Naive thymus-derived CD8-positive, alpha-beta T cell (primary cell): ENCODE data around the gene UGT1A4. TPM values are rescaled to one million over a fixed set of nuclear protein-coding genes. Genes with fewer than 3 reads are reported as not detected.

Experiments
- ATAC-seq, 2 donors: fragments of 150-1000 bp; cut with Tn5 transposase in 1 of 2; sonication (Bioruptor Pico), chemical (Tn5 transposase) in 1 of 2; 1 replicate in 1 of 2; 2 replicates in 1 of 2; pipeline ENCODE4 v1.10.0; 2021; ENCODE audit warnings: mild to moderate bottlenecking in 2 of 2, moderate library complexity in 2 of 2
- POLR2A ChIA-PET: fragments of 350-600 bp; sonication (Branson Sonifier 250); formaldehyde crosslinking; loops from one replicate; lab custom pipeline; 2021; ENCODE audit warnings: antibody characterized with exemption; lab: Charles Lee
- DNase-seq, 10 donors: peaks; one replicate each; pipeline versions ENCODE4 v3.0.0 to v3.0.0-alpha.2; 2020 to 2022
- H3K27ac Mint-ChIP-seq, 10 donors: one replicate each; pipeline ENCODE4 v1.8.0; 2020 to 2022; ENCODE audit warnings: mild to moderate bottlenecking in 10 of 10, mixed read lengths in 10 of 10, moderate library complexity in 4 of 10, inconsistent platforms in 1 of 10
- H3K27me3 Mint-ChIP-seq, 5 donors: one replicate each; pipeline ENCODE4 v1.8.0; 2021 to 2022; ENCODE audit warnings: mixed read lengths in 5 of 5
- H3K36me3 Mint-ChIP-seq, 3 donors: one replicate each; pipeline ENCODE4 v1.8.0; 2020 to 2022; ENCODE audit warnings: mixed read lengths in 3 of 3, mild to moderate bottlenecking in 2 of 3, inconsistent platforms in 1 of 3
- H3K4me1 Mint-ChIP-seq, 4 donors: one replicate each; pipeline ENCODE4 v1.8.0; 2021 to 2022; ENCODE audit warnings: mixed read lengths in 4 of 4
- H3K4me3 Mint-ChIP-seq, 10 donors: one replicate each; pipeline ENCODE4 v1.8.0; 2020 to 2022; ENCODE audit warnings: mild to moderate bottlenecking in 10 of 10, mixed read lengths in 10 of 10, moderate library complexity in 6 of 10, inconsistent platforms in 1 of 10
- H3K9me3 Mint-ChIP-seq, 9 donors: one replicate each; pipeline ENCODE4 v1.8.0; 2020 to 2022; ENCODE audit warnings: mixed read lengths in 9 of 9, mild to moderate bottlenecking in 3 of 9, inconsistent platforms in 1 of 9, moderate library complexity in 1 of 9
- polyA plus RNA-seq, 3 donors: library from polyadenylated mRNA; unstranded; fragments of 300-500 nt; fragmentation: Illumina TruSeq; gene quantifications; one replicate each; pipeline ENCODE4 v1.2.3, GENCODE V29; 2021
- total RNA-seq, 8 experiments: library from RNA in 2 of 8; stranded (reverse) in 2 of 8; gene quantifications; one replicate each; pipeline ENCODE4 v1.2.3 and lab custom pipeline; 2021 to 2026

Gene UGT1A4
- total and polyA plus RNA-seq, 5 experiments from 2014 or later = not detected

GRCh38 chr2:233813236-233814055, 94.9 kb downstream of the UGT1A4 start:
- POLR2A ChIA-PET = no interaction called here
- H3K4me3 Mint-ChIP-seq = no peak overlapping the region
- DNase-seq (no peak), ATAC-seq (no peak)
- no peaks in the 10 kb centered on the region for H3K9me3 Mint-ChIP-seq
- no peaks in the 10 kb centered on the region for H3K36me3 Mint-ChIP-seq
- no peak overlapping the region for H3K27ac Mint-ChIP-seq
- H3K4me1 Mint-ChIP-seq = peaks cover 0 to 7% (median 5%) of the 10 kb centered on the region in 4 donors
- peaks cover 3 to 35% (median 15%) of the 10 kb centered on the region in 5 donors for H3K27me3 Mint-ChIP-seq

GRCh38 chr2:233814056-233814835, 95.7 kb downstream of the UGT1A4 start:
- no peak overlapping the region for H3K4me3 Mint-ChIP-seq

GRCh38 chr2:233815861-233816260, 97.3 kb downstream of the UGT1A4 start:
- Mint-ChIP-seq H3K36me3 (no peaks in the 10 kb centered on the region), H3K27ac (no peak overlapping the region), H3K4me3 (no peak overlapping the region), H3K4me1 (peaks cover 0 to 7% (median 5%) of the 10 kb centered on the region in 4 donors), H3K27me3 (peaks cover 0 to 18% (median 11%) of the 10 kb centered on the region in 5 donors), H3K9me3 (no peaks in the 10 kb centered on the region)
- no peak for ATAC-seq
- POLR2A ChIA-PET = no interaction called here
- DNase-seq = no peak

More at GRCh38 chr2:233814056-233814835, 95.7 kb downstream of the UGT1A4 start:
- Mint-ChIP-seq H3K4me1 (peaks cover 0 to 7% (median 5%) of the 10 kb centered on the region in 4 donors), H3K9me3 (no peaks in the 10 kb centered on the region), H3K27me3 (peaks cover 3 to 28% (median 13%) of the 10 kb centered on the region in 5 donors), H3K27ac (no peak overlapping the region), H3K36me3 (no peaks in the 10 kb centered on the region)
- peak in 1 of 10 donors; percentile 23 for DNase-seq
- ATAC-seq = no peak
- POLR2A ChIA-PET = no interaction called here

GRCh38 chr2:233816334-233816733, 97.8 kb downstream of the UGT1A4 start:
- H3K36me3 Mint-ChIP-seq = no peaks in the 10 kb centered on the region
- no peaks in the 10 kb centered on the region for H3K9me3 Mint-ChIP-seq
- H3K4me3 Mint-ChIP-seq = no peak overlapping the region
- DNase-seq = no peak
- H3K27ac Mint-ChIP-seq = no peak overlapping the region
- peaks cover 0 to 18% (median 11%) of the 10 kb centered on the region in 5 donors for H3K27me3 Mint-ChIP-seq
- POLR2A ChIA-PET = no interaction called here
- no peak for ATAC-seq
- peaks cover 0 to 7% (median 5%) of the 10 kb centered on the region in 4 donors for H3K4me1 Mint-ChIP-seq

DNA sequence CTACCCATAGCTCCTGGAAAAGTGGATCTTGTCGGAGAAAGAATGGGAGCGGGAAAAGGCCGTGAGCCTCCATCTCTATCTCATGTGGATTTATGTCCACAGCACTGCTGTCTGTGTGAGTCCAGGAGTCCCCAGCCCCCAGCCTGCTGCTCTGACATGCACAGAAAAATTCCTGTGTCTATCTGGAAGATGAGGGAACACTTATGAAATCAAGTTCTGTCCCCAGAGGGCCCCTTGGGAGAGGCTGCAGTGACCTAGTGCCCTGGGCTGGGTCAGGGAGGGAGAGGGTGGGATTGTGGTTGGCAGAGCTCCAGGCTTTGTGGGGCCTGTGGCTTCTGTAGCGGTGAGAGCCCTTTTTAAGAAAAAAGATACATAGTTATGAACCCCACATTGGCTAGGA, 98.2 kb downstream of the UGT1A4 start:
- Mint-ChIP-seq H3K27me3 (peaks cover 0 to 18% (median 11%) of the 10 kb centered on the region in 5 donors), H3K27ac (no peak overlapping the region), H3K4me3 (no peak overlapping the region), H3K4me1 (peaks cover 0 to 7% (median 5%) of the 10 kb centered on the region in 4 donors), H3K36me3 (no peaks in the 10 kb centered on the region), H3K9me3 (no peaks in the 10 kb centered on the region)
- ATAC-seq (no peak), DNase-seq (no peak)
- POLR2A ChIA-PET = no interaction called here

DNA sequence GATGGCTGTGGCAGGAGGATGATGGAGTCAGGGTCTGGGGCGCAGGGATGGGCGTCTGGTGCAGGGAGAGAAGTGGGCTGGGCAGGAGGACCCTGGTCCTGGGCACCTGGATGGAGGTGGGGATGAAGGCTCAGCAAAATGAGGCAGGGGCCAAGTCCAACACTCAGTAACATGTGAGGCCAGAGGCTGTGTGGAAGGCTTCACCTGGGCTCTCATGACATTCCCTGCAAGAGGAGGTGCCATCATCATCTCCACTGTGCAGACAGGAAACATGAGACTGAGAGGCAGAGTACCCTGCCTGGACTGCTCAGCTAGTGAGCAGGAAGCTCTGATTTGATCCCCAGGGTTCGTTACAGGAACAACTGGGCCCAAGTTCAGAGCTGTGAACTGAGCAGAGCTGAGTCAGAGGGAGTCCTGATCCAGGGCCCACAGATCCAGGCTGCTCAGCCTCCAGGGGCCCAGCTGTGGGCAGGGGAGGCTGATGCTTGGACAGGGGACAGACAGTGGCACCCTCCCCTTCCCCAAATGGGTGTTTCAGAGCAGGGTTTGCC, 98.9 kb downstream of the UGT1A4 start:
- H3K27me3 Mint-ChIP-seq = peaks cover 0 to 18% (median 11%) of the 10 kb centered on the region in 5 donors
- no peak overlapping the region for H3K27ac Mint-ChIP-seq
- ATAC-seq (no peak), DNase-seq (no peak)
- H3K36me3 Mint-ChIP-seq = no peaks in the 10 kb centered on the region
- peaks cover 0 to 7% (median 5%) of the 10 kb centered on the region in 4 donors for H3K4me1 Mint-ChIP-seq
- no peak overlapping the region for H3K4me3 Mint-ChIP-seq
- H3K9me3 Mint-ChIP-seq = no peaks in the 10 kb centered on the region
- POLR2A ChIA-PET = no interaction called here

GRCh38 chr2:233817995-233818638, 99.6 kb downstream of the UGT1A4 start:
- H3K27ac Mint-ChIP-seq = no peak overlapping the region
- no peaks in the 10 kb centered on the region for H3K9me3 Mint-ChIP-seq
- H3K4me1 Mint-ChIP-seq = peaks cover 0 to 7% (median 5%) of the 10 kb centered on the region in 4 donors
- peaks cover 0 to 18% (median 11%) of the 10 kb centered on the region in 5 donors for H3K27me3 Mint-ChIP-seq
- DNase-seq (no peak), ATAC-seq (no peak)
- POLR2A ChIA-PET = no interaction called here
- H3K4me3 Mint-ChIP-seq = no peak overlapping the region
- no peaks in the 10 kb centered on the region for H3K36me3 Mint-ChIP-seq

DNA sequence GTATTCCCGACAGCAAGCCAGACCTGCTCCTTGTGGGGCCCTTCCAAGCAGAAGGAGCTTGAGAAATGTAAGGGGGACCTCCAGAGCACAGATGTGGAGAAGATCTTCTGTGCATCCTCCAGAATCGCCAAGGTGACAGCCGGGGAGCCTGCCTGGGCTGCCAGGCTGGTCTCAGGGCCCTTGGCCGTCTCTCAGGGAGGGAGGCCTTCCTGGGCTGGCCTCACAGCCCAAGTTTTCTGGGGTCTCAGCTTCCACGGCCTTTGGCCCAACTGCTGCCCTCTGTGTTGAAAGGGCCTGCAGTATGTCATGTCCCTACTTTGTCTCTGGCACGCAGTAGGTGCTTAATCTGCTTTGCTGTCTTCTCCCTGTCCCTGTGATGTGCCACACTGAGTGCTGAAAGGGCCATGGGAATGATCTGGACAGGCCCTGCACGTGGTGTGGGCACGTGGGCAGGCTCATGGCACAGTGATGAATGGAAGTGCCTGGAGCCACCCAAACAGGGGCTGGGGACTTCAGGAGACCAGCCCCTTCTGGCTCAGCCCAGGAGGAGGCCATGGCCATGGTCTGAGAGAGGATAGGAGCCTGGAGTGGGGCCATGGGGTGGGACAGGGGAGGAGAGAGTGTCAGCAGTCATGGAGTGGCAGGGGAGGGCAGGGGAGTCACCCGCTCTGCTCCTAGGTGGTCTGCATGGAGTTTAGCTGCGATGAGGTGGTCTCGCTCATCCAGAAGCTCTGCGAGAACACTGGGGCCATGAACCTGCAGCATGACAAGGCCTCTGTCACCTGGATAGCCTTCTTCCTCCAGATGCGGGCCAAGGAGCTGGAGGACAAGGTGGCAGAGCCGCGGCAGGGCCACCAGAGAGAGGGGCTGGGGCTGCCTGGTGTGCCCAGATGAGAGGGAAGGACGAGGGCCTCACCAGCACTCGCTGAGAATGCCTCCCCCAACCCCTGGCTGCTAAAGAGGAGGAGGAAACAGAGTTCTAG, 100.4 kb downstream of the UGT1A4 start:
- Mint-ChIP-seq H3K9me3 (no peaks in the 10 kb centered on the region), H3K4me1 (peaks cover 0 to 7% (median 5%) of the 10 kb centered on the region in 4 donors), H3K27ac (peak overlapping the region in 1 of 10 donors; percentile 18), H3K27me3 (peaks cover 0 to 18% (median 11%) of the 10 kb centered on the region in 5 donors), H3K4me3 (no peak overlapping the region), H3K36me3 (no peaks in the 10 kb centered on the region)
- POLR2A ChIA-PET = no interaction called here
- DNase-seq (no peak), ATAC-seq (no peak)

- Mint-ChIP-seq H3K27ac (peak overlapping the region in 2 of 10 donors; percentile 27 to 79), H3K4me3 (no peak overlapping the region), H3K9me3 (no peaks in the 10 kb centered on the region), H3K4me1 (peaks cover 0 to 7% (median 5%) of the 10 kb centered on the region in 4 donors), H3K36me3 (no peaks in the 10 kb centered on the region), H3K27me3 (peaks cover 4 to 18% (median 11%) of the 10 kb centered on the region in 5 donors)
- peak in 2 of 10 donors; percentile 4 to 28 for DNase-seq
- no peak for ATAC-seq
- POLR2A ChIA-PET = no interaction called here
Measured at GRCh38 chr2:233819884-233820773, 101.6 kb downstream of the UGT1A4 start.

DNA sequence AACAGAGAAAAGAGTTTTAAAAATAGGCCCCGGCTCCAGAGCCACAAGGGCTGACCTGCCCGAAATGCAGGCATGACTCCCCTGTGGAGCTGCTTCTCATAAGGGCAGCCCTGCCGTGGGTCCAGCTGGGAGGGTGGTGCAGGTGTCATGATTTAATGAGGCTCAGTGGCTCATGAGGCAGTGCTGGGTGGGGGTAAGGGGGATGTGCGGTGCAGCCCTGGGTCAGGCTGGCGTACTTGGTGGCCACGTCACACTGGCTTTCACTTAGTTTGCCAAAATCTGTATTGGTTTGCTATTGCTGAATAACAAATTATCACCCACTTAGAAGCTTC, 102.2 kb downstream of the UGT1A4 start:
- DNase-seq (no peak), ATAC-seq (no peak)
- Mint-ChIP-seq H3K4me1 (peaks cover 0 to 7% (median 5%) of the 10 kb centered on the region in 4 donors), H3K27me3 (peaks cover 5 to 18% (median 9%) of the 10 kb centered on the region in 5 donors), H3K9me3 (no peaks in the 10 kb centered on the region), H3K36me3 (no peaks in the 10 kb centered on the region), H3K27ac (no peak overlapping the region), H3K4me3 (no peak overlapping the region)
- POLR2A ChIA-PET = no interaction called here

GRCh38 chr2:233821196-233821595, 102.7 kb downstream of the UGT1A4 start:
- peak overlapping the region in 1 of 10 donors; percentile 62 for H3K27ac Mint-ChIP-seq
- H3K4me3 Mint-ChIP-seq = no peak overlapping the region
- ATAC-seq = no peak
- H3K36me3 Mint-ChIP-seq = no peaks in the 10 kb centered on the region
- DNase-seq = no peak
- peaks cover 5 to 18% (median 6%) of the 10 kb centered on the region in 5 donors for H3K27me3 Mint-ChIP-seq
- peaks cover 0 to 2% (median 0%) of the 10 kb centered on the region in 9 donors for H3K9me3 Mint-ChIP-seq
- POLR2A ChIA-PET = no interaction called here
- H3K4me1 Mint-ChIP-seq = peaks cover 0 to 7% (median 5%) of the 10 kb centered on the region in 4 donors
